GM13976 (cell line): ENCODE results near the gene CXCR2.
A peak's percentile ranks its signal among the peaks of the same experiment; 100 is the strongest.
"Not testable (repeated sequence)": the region's sequence is repeated elsewhere in the genome, so short reads cannot be mapped to it uniquely, and the experiment has no call there.

Source experiments
- DNase-seq: peaks from one replicate; pipeline ENCODE4 v3.0.0; 2012; ENCODE audit warnings: low spot score
- CTCF ChIP-seq: IDR thresholded peaks from 2 replicates; pipeline ENCODE4 v1.5.1; 2012; ENCODE audit warnings: borderline replicate concordance, mild to moderate bottlenecking; ENCODE audit not compliant: insufficient read depth; ENCODE audit errors: extremely low read depth, missing control alignments, control extremely low read depth
- in situ Hi-C: fragments of 300-500 bp; cut with MboI; formaldehyde crosslinking; loops from one replicate; pipeline ENCODE4 v1.12.0; 2022; ENCODE audit warnings: low sequenced_read_pairs, mixed read lengths, inconsistent platforms; ENCODE audit not compliant: unreplicated experiment

Gene CXCR2

DNA sequence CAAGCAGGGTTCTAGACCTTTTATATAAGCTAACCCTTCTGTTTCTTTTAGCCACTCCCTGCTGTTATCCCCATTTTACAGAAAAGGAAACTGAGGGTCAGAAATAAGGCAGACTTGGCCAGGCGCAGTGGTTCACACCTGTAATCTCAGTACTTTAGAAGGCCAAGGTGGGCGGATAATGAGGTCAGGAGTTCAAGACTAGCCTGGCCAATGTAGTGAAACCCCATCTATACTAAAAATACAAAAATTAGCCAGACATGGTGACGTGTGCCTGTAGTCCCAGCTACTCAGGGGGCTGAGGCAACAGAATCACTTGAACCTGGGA lies 42.5 kb upstream of the CXCR2 start:
- in situ Hi-C loops: no loop called here
- no peak for DNase-seq
- TF ChIP-seq CTCF: no peak

- TF ChIP-seq CTCF: no peak
- no peak for DNase-seq
- in situ Hi-C loops: no loop called here
Observed at GRCh38 chr2:218086478-218086877, 39.4 kb upstream of the CXCR2 start.

GRCh38 chr2:218089259-218089658 lies 36.6 kb upstream of the CXCR2 start:
- TF ChIP-seq CTCF: no peak
- in situ Hi-C loops: no loop called here
- no peak for DNase-seq

- DNase-seq: peak; percentile 2
- in situ Hi-C loops: no loop called here
- TF ChIP-seq CTCF: no peak
Observed at GRCh38 chr2:218091746-218092145, 34.1 kb upstream of the CXCR2 start.

DNA sequence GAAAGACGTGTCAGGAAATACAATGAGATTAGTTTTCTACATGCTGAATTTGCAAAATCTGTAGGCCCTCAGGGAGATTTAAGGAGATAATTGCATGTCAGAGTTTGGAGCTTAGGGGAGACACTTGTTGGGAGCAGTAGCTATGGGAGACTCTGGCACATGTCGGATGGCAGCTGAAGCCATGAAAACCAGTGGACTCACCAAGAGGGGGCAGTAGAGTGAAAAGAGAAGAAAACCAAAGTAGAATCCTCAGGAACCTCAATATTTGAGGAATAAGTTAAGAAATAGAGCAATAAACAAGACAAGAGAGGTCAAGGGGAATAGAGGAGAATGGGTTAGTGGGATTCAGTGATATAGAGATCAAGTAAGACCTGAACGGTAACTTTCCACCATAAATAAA lies 31.9 kb upstream of the CXCR2 start:
- TF ChIP-seq CTCF: no peak
- in situ Hi-C loops: no loop called here
- DNase-seq: peak; percentile 4

- DNase-seq: no peak
- in situ Hi-C loops: no loop called here
- no peak for TF ChIP-seq CTCF
Observed at GRCh38 chr2:218095853-218096252, 30.0 kb upstream of the CXCR2 start.

DNA sequence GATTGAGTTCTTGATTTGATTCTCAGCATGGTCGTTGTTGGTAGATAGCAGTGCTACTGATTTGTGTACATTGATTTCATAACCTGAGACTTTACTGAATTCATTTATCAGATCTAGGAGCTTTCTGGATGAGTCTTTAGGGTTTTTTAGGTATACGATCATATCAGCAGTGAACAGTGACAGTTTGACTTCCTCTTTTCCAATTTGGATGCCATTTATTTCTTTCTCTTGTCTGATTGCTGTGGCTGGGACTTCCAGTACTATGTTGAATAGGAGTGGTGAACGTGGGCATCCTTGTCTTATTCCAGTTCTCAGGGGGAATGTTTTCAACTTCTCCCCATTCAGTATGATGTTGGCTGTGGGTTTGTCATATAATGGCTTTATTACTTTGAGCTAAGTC lies 27.9 kb upstream of the CXCR2 start:
- no peak for TF ChIP-seq CTCF
- no peak for DNase-seq
- in situ Hi-C loops: no loop called here

DNA sequence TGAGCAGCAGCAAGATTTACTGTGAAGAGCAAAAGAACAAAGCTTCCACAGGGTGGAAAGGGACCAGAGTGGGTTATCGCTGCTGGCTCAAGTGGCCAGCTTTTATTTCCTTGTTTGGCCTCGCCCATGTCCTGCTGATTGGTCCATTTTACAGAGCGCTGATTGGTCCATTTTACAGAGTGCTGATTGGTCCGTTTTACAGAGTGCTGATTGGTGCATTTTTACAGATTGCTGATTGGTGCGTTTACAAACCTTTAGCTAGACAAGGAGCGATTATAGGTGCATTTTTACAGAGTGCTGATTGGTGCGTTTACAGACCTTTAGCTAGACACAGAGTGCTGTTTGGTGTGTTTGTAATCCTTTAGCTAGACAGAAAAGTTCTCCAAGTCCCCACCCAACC lies 17.0 kb upstream of the CXCR2 start:
- in situ Hi-C loops, DNase-seq: not testable (repeated sequence)

GRCh38 chr2:218121789-218122188 lies 4.0 kb upstream of the CXCR2 start:
- in situ Hi-C loops, DNase-seq: not testable (repeated sequence)

DNA sequence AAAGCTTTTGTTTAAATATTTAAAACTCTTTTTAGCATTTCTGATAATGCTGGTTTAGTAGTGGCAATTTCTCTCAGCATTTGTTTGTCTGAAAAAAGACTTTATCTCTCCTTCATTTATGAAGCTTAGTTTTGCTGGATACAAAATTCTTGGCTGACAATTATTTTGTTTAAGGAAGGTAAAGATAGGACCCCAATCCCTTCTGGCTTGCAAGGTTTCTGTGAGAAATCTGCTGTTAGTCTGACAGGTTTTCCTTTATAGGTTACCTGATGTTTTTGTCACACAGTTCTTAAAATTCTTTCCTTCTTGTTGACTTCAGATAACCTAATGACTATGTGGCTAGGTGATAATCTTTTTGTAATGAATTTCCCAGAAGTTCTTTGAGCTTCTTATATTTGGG lies 3.5 kb upstream of the CXCR2 start:
- DNase-seq, in situ Hi-C loops: not testable (repeated sequence)
